Body of pancreas (tissue), 4 donors: Measurements from ENCODE around the gene TMEM170A. TPM values are rescaled to one million over a fixed set of nuclear protein-coding genes. Genes with fewer than 3 reads are reported as not detected.
"Not testable (repeated sequence)": the region's sequence is repeated elsewhere in the genome, so short reads cannot be mapped to it uniquely, and the experiment has no call there.

Source experiments
- ATAC-seq: fragments of 150-250 bp; one replicate; pipeline ENCODE4 v1.9.1; 2016
- DNase-seq, 4 donors: peaks; one replicate each; pipeline ENCODE4 v3.0.0-alpha.2; 2019
- H3K27ac ChIP-seq, 4 donors: fragments of 200-600 bp; sonication (generic); 1 replicate in 3 of 4; 2 replicates in 1 of 4; pipeline versions ENCODE4 v1.5.1 to v1.6.1; 2016 to 2019; ENCODE audit warnings: mild to moderate bottlenecking in 1 of 4, mixed read lengths in 1 of 4, moderate library complexity in 1 of 4
- H3K27me3 ChIP-seq, 2 donors: fragments of 200-600 bp; sonication (generic); one replicate each; pipeline ENCODE4 v1.6.0; 2016; ENCODE audit warnings: mild to moderate bottlenecking in 1 of 2
- H3K36me3 ChIP-seq, 2 donors: fragments of 200-600 bp; sonication (generic); replicated peaks in 1 of 2; 2 replicates each; pipeline ENCODE4 v1.5.1; 2016; ENCODE audit warnings: low read depth in 2 of 2; ENCODE audit not compliant: insufficient read depth in 1 of 2
- H3K4me1 ChIP-seq: fragments of 200-600 bp; sonication (generic); one replicate; pipeline ENCODE4 v1.6.0; 2016
- H3K4me3 ChIP-seq, 2 donors: fragments of 200-600 bp; sonication (generic); 1 replicate in 1 of 2; 2 replicates in 1 of 2; pipeline ENCODE4 v1.5.1; 2016 to 2019
- H3K9me3 ChIP-seq, 3 donors: fragments of 200-600 bp; sonication (generic); 1 replicate in 2 of 3; 2 replicates in 1 of 3; pipeline ENCODE4 v1.5.1; 2016
- POLR2A ChIP-seq, 3 donors: fragments of 450-650 bp; IDR thresholded peaks; one replicate each; pipeline ENCODE4 v1.6.1; 2016; ENCODE audit warnings: antibody characterized with exemption in 3 of 3, mild to moderate bottlenecking in 2 of 3
- WGBS, 2 donors: methylation state at CpG; one replicate each; pipeline ENCODE4 v1.1.5; 2017; 5-methylcytosine and 5-hydroxymethylcytosine counted together
- intact Hi-C: fragments of 100-400 bp; cut with DNase I; formaldehyde crosslinking; loops from one replicate; pipeline ENCODE4 v1.15.1; 2023
- total RNA-seq, 2 donors: library from RNA; depleted of rRNA; stranded (reverse); fragments of >200 nt; gene quantifications; one replicate each; pipeline ENCODE4 v1.1.0, GENCODE V29; 2016
- TF ChIP-seq, protein P1 (sequence below), 7 experiments: fragments of 450-650 bp in 4 of 7; fragments of 200-600 bp in 3 of 7; sonication (generic) in 3 of 7; IDR thresholded peaks; one replicate each; pipeline ENCODE4 v1.5.1; 2016 to 2019; ENCODE audit warnings: antibody characterized with exemption in 7 of 7

Gene TMEM170A
- total RNA-seq, 2 donors from 2014 or later: 17.1 TPM

DNA sequence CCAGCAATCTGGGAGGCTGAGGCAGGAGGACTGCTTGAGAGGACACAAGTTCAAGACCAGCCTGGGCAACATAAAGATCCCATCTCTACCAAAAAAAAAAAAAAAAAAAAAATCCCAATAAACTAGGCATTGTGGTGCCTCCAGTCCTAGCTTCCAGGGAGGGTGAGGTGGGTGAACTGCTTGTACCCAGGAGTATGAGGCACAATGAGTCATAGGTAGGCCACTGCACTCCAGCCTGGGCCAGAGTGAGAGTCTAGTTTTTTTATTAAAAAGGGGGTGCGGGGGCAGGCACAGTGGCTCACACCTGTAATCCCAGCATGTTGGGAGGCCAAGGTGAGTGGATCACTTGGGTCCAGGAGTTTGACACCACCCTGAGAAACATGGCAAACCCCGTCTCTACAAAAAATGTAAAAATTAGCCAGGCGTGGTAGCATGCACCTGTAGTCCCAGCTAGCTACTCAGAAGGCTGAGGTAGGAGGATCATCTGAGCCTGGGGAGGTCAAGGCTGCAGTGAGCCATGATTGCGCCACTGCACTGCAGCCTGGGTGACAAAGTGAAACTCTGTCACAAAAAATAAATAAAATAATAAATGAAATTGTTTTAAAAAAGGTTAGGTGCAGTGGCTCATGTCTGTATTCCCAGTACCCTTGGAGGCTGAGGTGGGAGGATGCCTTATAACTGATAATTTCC is 38.6 kb upstream of the TMEM170A start:
- ATAC-seq: no peak
- no peak overlapping the region for H3K27ac ChIP-seq
- no peak for DNase-seq
- 85 to 89% methylated on average over 4 of the region's 4 CpGs for WGBS, 2 donors
- H3K27me3 ChIP-seq: no peaks in the 10 kb centered on the region
- no peaks in the 10 kb centered on the region for H3K9me3 ChIP-seq
- no peak for TF ChIP-seq POLR2A (IDR thresholded peaks at IDR 0.05)
- TF ChIP-seq, protein P1, sequence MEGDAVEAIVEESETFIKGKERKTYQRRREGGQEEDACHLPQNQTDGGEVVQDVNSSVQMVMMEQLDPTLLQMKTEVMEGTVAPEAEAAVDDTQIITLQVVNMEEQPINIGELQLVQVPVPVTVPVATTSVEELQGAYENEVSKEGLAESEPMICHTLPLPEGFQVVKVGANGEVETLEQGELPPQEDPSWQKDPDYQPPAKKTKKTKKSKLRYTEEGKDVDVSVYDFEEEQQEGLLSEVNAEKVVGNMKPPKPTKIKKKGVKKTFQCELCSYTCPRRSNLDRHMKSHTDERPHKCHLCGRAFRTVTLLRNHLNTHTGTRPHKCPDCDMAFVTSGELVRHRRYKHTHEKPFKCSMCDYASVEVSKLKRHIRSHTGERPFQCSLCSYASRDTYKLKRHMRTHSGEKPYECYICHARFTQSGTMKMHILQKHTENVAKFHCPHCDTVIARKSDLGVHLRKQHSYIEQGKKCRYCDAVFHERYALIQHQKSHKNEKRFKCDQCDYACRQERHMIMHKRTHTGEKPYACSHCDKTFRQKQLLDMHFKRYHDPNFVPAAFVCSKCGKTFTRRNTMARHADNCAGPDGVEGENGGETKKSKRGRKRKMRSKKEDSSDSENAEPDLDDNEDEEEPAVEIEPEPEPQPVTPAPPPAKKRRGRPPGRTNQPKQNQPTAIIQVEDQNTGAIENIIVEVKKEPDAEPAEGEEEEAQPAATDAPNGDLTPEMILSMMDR (IDR thresholded peaks at IDR 0.05): no peak
- H3K4me1 ChIP-seq: peaks cover 10% of the 10 kb centered on the region
- no peak overlapping the region for H3K4me3 ChIP-seq
- H3K36me3 ChIP-seq: no peaks in the 10 kb centered on the region
- intact Hi-C loops: no loop called here

DNA sequence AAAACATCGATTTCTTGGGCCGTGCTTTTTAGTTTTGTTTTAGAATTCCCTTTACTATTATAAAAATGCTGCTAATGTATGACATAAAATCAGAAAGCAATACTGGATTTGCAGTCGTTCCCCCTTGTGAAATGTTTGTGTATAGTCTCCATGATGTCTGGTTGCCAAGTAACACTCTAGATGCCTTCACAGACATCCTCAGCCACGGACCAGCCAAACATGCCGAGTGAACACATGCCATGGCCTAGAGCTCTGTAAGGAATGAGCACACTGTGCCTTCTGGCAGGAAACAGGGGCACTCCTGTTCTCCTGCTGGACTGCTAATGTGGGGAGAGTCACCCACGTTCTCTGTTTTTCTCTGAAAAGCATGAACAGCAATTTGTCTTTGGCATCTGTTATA is 37.3 kb upstream of the TMEM170A start:
- H3K27ac ChIP-seq, DNase-seq, intact Hi-C loops, ATAC-seq, H3K27me3 ChIP-seq, H3K36me3 ChIP-seq, H3K9me3 ChIP-seq, H3K4me3 ChIP-seq: not testable (repeated sequence)
- WGBS, 2 donors: 54 to 57% methylated on average over 6 of the region's 6 CpGs
- H3K4me1 ChIP-seq: peaks cover 18% of the 10 kb centered on the region

DNA sequence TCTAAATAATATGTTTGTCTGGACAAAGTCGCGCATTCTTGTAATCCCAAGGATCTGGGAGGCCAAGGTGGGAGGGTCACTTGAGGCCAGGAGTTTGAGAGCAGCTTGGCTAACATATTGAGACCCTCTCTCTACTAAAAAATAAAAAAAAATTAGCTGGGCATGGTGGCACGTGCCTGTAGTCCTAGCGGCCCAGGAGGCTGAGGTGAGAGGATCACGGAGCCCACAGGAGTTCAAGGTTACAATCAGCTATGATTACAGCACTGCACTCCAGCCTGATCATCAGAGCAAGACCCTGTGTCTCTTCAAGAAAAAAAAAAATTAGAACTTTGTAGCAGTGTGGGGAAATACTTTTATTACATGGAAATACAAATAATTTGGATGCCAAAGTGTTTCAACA is 36.9 kb upstream of the TMEM170A start:
- H3K27ac ChIP-seq: no peak overlapping the region
- 72 to 75% methylated on average over 5 of the region's 5 CpGs for WGBS, 2 donors
- DNase-seq (no peak), ATAC-seq (no peak)
- intact Hi-C loops: no loop called here
- H3K27me3 ChIP-seq: no peaks in the 10 kb centered on the region
- TF ChIP-seq POLR2A (IDR thresholded peaks at IDR 0.05): no peak
- TF ChIP-seq, protein P1 (IDR thresholded peaks at IDR 0.05): no peak
- H3K9me3 ChIP-seq: no peaks in the 10 kb centered on the region
- no peak overlapping the region for H3K4me3 ChIP-seq
- peaks cover 18% of the 10 kb centered on the region for H3K4me1 ChIP-seq
- no peaks in the 10 kb centered on the region for H3K36me3 ChIP-seq

DNA sequence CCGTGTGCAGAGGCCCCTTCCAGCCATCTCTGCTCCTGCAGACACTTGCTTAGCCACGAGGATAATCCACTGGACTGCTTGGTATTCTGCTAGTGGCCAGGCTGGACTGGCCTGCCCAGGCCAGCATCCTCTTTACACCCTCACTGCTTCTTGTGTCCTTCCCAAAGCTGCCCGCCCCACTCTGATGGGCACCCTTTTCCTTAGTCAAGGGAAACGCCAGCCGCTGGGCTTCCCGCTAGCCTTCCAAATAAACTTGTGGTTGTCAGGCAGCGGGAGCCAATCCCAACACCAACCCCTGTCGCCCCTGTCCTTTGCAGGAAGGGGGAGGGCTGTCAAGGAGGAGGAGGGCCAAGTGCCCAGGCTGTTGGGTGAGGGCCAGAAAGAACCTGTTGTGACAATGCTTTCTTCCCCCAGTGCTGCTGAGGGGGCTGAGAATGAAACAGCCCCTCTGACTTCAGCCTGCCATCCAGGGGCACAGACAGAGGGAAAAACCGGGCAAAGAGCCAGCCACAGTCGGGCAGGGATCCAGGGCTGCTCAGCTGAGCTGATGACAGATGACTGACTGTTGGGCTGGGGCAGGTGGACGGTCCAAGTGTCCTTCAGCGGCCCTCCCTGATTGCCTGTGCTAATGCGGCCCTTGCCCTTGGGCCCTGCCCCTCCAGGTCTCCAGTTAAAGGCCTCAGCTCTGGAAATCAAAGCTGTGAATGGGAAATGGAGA is 34.3 kb upstream of the TMEM170A start:
- H3K36me3 ChIP-seq, H3K4me3 ChIP-seq, intact Hi-C loops, H3K9me3 ChIP-seq, H3K27me3 ChIP-seq, H3K27ac ChIP-seq: not testable (repeated sequence)
- DNase-seq: peak; percentile 52 to 82 (median 66)
- peaks cover 31% of the 10 kb centered on the region for H3K4me1 ChIP-seq
- peak; percentile 40 for ATAC-seq
- WGBS, 2 donors: 22 to 43% methylated on average over 5 to 9 of the region's 13 CpGs

DNA sequence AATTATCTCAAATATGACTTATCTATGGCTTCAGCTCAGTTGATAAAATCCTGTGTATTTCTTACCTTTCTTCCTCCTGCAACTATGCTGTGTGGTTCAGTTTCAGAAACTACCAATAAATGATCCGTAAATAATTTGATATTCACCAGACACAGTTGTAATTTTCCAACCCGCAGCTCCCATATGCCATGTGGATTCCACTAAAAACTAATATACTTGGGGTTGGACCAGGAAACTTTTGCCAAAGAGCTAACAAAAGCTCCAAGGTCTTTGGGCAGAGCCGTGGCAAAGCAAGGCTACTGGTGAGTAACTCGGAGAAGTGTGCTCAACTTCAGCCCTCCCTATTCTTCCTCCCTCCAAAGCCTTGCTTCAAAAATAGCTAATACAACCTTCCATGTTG is 33.1 kb upstream of the TMEM170A start:
- H3K9me3 ChIP-seq: no peaks in the 10 kb centered on the region
- H3K36me3 ChIP-seq: no peaks in the 10 kb centered on the region
- TF ChIP-seq, protein P1 (IDR thresholded peaks at IDR 0.05): no peak
- TF ChIP-seq POLR2A (IDR thresholded peaks at IDR 0.05): no peak
- peak in 3 of 4 donors; percentile 47 to 48 (median 48) for DNase-seq
- no peak for ATAC-seq
- intact Hi-C loops: no loop called here
- peak overlapping the region in 2 of 4 donors; percentile 3 to 43 for H3K27ac ChIP-seq
- no peak overlapping the region for H3K4me3 ChIP-seq
- H3K4me1 ChIP-seq: peaks cover 31% of the 10 kb centered on the region
- 22 to 31% methylated on average over 4 of the region's 4 CpGs for WGBS, 2 donors
- H3K27me3 ChIP-seq: peaks cover 0 to 3% of the 10 kb centered on the region in 2 donors
